ENCODE results near the gene MEX3D.

DNA sequence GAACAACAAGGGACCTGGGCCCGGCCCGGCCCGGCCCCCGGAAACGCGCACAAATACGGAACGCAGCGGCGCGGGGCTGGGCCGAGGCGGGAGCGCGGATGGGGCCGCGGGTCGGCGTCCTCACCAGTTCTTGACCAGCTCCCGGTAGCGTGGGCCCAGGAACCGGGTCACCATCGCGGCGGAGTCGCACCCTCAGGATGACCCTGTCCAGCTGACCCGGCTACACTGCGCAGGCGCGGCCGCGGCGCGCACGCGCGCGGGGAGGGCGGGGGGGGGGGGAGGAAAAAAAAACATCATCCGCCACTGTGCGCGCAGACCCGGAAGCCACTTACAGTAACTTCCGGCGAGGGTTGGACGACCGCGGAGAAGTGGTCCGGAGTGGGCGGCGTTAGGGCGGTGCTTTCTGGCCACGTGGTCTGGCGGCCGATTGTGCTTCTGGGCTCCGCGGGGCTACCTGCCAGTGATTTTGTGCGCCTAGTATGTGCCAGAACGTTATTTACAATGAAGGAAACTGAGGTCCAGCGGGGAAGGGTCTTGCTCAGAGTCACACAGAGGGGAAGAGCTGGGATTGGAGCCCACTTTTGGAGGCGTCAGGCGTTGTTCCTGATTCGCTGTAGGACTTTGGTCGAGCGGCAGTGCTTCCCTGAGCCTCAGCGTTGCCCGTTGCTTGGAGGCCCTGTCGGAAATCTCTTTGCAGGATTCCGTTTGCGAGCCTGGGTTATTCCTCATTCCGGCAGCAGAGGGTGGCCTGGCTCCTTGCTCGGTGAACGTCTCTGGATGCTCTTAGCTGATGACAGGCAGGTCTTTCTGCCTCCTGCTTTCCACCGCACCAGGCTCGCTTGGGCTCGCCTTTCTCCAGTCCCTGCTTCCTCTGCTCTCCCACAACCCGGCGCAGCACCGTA is 37.4 kb upstream of the MEX3D start, which contains the start of gene UQCR11:
- TF ChIP-seq, protein P1, sequence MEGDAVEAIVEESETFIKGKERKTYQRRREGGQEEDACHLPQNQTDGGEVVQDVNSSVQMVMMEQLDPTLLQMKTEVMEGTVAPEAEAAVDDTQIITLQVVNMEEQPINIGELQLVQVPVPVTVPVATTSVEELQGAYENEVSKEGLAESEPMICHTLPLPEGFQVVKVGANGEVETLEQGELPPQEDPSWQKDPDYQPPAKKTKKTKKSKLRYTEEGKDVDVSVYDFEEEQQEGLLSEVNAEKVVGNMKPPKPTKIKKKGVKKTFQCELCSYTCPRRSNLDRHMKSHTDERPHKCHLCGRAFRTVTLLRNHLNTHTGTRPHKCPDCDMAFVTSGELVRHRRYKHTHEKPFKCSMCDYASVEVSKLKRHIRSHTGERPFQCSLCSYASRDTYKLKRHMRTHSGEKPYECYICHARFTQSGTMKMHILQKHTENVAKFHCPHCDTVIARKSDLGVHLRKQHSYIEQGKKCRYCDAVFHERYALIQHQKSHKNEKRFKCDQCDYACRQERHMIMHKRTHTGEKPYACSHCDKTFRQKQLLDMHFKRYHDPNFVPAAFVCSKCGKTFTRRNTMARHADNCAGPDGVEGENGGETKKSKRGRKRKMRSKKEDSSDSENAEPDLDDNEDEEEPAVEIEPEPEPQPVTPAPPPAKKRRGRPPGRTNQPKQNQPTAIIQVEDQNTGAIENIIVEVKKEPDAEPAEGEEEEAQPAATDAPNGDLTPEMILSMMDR (conservative IDR thresholded peaks at IDR 0.05; ENCODE audit: low read length): peak; percentile 73
- no peak for TF ChIP-seq EZH2phosphoT487 (IDR thresholded peaks at IDR 0.05; ENCODE audit: borderline replicate concordance, low read depth, low read length)

All from OCI-LY7 (cell line).